Smooth muscle cell of the brain vasculature (primary cell): ENCODE results near the gene ARHGDIB.

Source experiments
- DNase-seq: peaks from one replicate; pipeline ENCODE4 v3.0.0-alpha.2; 2012; ENCODE audit warnings: low read depth, low spot score

Gene ARHGDIB

DNA sequence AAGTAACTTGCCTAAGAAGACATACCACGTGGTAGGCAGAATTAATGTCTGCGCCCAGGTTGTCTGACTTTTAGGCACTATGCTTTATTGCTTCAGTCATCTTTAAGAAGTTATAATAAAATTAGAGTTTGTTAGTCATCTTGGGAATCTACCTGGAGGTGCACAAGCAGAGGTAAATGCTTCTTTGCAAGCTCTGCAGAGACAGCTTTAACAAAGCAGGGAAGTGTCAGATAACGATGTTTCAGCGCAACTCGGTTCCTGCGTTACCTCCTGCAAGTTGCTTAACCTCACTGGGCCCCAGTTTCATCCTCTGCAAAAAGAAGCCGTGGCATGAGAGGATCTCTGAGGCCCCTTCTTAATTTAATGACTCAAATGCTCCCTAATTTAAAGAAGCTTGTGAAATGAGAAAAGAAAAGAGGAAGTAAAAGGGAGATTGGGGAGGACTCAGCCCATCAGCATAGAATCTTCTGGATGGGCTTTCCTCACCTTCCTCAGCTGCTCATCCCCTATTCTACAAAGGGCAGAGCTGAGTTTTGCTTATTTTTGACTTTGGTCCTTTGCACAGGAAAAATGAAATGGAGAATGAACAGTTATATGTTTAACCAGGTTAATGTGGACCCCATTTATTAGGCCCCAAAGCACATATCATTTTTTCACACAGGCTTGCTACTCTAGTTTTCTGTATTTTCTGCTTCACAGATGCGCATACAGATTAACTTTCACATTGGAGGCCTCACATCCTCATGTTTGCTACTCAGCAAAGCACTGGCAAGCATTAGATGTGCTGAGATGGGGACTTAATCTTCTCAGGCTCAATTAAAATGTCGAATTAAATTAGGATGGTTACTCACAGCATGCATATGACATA is 5.1 kb downstream of the ARHGDIB start:
- no peak for DNase-seq

GRCh38 chr12:14954269-14954668 is 7.1 kb downstream of the ARHGDIB start:
- DNase-seq, result no peak

GRCh38 chr12:14953752-14954151 is 7.6 kb downstream of the ARHGDIB start:
- DNase-seq, result no peak

DNA sequence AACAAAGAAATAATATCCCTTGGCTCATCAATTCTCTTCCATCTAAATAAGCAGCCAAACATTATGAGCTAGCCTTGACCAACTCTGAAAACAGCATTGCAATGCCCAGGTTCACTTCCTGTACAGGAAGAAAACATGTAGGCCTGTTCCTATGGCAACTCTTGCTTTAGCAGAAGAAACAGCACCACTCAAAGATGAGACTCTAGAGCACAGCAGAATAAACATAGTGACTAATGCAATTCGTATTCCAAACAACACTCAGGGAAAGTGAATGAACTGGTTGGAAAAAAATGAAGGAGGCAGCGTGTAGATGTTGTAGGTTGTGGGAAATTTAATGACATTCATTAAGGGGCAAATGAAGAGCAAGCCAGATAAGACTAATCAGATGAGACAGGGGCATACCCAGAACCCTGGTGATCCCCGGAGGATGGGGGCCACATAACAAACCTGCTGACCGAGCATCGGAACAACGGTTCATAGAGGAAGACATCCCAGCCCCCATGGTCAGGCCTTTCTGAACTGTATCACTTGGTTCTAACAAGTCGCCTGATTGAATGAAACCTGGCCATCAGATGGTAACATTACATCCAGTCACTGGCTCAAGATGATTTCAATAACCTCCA is 9.0 kb downstream of the ARHGDIB start:
- peak; percentile 72 for DNase-seq

DNA sequence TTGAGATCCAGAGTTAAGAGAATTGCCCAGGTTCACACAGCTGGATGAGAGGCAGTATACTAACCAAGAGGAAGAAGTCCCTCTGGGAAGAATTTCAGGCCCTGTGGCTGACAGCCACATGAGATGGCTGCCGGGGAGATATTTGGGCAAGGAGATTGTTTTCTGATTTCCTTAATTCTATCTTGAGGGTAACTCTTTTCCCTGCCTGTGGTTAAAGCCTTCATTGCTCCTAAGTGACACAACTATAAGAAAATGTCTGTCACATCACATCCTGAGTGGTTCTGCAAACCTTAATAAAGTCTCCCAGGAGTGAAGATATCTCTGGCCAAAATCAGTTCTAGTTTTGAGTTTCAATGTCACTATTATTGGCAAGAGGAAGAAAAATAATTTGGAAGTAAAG is 9.6 kb downstream of the ARHGDIB start:
- DNase-seq, result no peak

DNA sequence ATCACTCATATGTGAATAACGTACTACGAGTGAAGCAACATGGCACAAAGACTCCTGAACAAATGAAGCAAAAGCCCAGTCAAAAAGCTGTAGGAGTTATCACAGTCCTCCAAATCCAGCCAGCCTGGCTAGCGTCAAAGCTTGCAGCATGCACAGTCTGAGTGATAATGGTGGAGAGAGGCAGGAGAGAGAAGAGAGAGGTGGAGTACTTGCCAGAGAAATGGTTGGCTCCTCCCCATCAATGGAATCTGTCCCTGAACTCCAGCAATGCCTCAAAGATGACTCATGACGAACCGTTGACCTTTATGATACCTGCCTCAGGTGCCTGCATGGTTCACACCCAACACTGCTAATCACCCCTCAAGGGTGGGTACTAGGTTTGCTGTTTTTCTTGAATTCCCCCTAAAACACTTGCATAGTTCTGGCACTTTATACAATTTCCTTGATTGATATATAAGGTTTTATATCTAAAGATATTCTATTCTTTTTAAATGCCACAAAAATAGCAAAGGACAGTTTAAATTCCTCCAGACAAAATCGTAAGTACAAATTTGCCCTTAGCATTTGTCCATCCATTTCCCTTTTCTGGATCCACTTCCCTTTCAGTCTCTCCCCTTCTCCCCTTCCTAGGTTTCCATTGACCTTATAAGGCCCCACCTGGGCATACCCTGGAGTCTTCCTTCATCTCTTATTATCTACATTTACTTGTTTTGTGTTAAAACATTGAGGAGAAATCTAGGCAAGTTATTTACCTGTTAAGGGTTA is 10.2 kb downstream of the ARHGDIB start:
- no peak for DNase-seq

DNA sequence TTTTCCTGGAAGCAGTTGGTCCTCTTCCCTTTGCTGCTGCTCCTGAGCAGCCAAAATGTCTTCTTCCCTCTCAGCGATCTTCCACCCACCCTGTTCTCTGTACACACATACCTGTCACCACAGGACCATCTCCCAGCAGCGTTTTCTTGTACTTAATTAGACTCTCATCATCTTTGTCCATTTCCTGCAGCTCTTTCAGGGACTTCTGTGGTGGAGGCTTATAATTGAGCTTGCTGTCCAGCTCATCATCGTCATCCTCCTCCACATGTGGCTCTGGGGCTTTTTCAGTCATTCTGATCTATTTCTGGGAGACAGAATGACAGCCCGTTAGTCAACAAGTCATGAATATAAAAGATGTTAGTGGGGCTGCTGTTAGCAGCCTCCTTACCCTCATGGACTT is 11.0 kb downstream of the ARHGDIB start:
- DNase-seq, result no peak

GRCh38 chr12:14949631-14950030 is 11.8 kb downstream of the ARHGDIB start:
- no peak for DNase-seq

GRCh38 chr12:14948672-14949071 is 12.7 kb downstream of the ARHGDIB start:
- DNase-seq, result no peak

DNA sequence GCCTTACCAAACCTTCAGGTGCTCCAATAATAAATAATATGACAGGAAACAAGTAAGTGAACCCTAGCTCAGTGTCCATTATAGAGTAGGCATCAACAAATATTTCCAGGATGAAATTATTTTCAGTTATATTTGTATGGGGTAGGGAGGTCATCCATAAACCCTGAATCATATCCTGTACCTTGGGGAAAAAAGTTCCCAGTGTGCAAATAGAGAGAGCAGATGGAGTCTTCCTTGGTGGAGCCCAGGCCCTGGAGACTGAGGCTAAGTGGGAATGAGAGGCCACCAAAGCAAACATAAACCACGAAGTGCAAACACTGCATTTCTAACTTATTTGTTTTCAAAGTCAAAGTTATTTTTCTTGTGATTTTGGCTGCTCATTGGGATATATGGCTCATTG is 14.5 kb downstream of the ARHGDIB start:
- DNase-seq, result no peak

DNA sequence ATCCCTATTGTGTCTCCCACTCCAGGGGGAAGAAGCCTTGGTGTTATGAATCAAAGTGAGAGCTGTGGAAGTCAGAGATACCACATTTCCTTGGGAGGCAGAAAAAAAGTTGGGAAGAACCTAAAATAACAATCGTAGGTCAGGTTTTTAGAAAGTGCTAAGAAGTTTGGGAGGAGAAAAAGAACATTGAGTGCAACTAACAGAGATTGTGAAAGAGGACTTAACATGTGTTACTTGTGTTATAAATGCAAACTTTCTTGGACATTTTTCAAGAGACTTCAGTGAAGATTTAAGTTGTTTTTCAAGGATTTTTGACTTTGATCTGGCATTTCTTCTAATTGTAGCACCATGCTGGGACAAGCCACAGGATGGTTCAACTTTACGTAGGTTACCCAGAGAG is 15.2 kb downstream of the ARHGDIB start:
- DNase-seq, result no peak

DNA sequence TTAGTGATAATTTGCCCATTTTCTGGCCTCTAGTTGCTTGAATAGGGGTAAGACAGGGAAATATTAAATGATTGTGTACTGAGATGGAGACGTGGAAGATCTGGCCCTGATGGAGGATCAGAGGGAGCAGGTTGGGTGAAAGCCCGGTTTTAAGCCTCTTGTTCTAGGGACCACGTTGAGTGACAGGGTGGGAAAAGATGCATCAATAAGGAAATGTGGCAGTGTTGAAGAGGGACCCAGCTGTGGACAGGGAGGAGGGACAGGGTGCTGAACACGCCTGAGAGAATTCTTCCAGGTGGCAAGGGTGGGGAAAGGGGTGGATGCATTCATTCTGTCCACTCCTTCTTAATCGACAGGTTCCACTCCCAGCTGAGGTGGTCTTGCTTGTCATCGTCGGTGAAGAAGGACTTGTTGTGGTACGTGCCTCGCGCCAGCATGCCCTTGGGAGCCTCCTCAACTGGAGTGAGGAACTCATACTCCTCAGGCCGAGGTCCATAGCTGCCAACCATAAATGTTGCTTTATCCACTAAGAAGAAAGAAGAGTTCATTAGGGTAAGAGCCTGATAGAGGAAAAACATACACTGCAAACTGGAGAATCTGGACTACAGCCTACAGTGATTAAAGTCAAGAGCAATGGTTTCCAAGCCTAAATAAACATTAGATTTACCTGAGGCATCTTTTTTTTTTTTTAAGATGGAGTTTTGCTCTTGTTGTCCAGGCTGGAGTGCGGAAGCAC is 19.0 kb downstream of the ARHGDIB start:
- DNase-seq, result no peak

GRCh38 chr12:14941369-14941768 is 20.0 kb downstream of the ARHGDIB start:
- DNase-seq, result no peak

- DNase-seq, result no peak
These were observed 23.1 kb downstream of the ARHGDIB start, which contains the start of gene ERP27 for GRCh38 chr12:14938301-14938700. ERP27 (minus strand) TSS chr12:14938537; CDS start chr12:14938508, 29 bp downstream.

GRCh38 chr12:14937689-14938088 is 23.7 kb downstream of the ARHGDIB start:
- DNase-seq, result no peak

GRCh38 chr12:14937014-14937413 is 24.4 kb downstream of the ARHGDIB start:
- DNase-seq, result no peak

DNA sequence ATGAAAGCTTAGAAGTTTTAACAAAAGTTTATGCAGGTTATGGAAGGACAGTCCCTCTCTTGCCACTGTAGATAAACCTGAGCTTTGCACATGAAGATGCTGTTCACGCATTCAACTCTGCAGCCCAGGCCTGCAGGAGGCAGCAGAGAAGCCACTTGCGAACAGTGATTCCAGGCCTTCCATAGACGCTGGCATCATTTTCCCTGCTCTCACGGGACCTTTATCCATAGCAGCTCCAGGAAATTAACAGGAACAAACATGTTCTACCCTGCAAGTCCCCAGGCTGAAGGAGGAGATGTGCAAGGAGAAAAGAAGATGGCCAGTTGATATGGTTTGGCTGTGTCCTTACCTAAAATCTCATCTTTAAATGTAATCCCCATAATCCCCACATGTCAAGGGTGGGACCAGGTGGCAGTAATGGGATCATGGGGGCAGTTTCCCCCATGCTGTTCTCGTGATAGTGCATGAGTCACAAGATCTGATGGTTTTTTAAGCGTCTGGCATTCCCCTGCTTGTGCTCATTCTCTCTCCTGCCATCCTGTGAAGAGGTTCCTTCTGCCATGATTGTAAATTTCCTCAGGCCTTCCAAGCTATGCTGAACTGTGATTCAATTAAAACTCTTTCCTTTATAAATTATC is 25.1 kb downstream of the ARHGDIB start:
- DNase-seq, result no peak

DNA sequence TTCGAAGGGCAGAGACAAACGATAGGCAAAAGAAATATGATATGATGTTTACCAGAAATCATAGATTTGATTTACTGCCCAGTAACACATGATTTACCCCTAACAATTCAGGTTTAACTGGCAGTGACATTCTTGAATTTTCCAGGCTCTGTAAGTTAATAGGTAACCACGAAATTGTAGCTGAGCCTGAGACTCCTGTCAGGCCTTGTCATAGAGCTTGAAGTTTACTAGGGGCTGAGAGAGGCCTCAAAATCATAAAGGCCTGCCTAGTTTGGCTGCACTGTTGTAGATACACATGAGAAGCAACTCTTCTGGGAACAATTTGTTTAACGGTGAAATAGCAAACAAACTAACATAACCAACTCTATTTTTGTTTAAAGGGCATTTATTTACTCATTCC is 26.4 kb downstream of the ARHGDIB start:
- DNase-seq, result no peak

- DNase-seq, result no peak
These were observed 26.9 kb downstream of the ARHGDIB start for GRCh38 chr12:14934511-14934910.

GRCh38 chr12:14931791-14932560 is 29.4 kb downstream of the ARHGDIB start:
- DNase-seq, result no peak
